Osteoblast (primary cell): ENCODE results near the gene SOX11. TPM values are rescaled to one million over a fixed set of nuclear protein-coding genes. Genes with fewer than 3 reads are reported as not detected.
A peak's percentile ranks its signal among the peaks of the same experiment; 100 is the strongest.

Source experiments
- DNase-seq: peaks from one replicate; pipeline ENCODE4 v3.0.0; 2011; ENCODE audit warnings: low spot score, mixed read lengths; ENCODE audit not compliant: insufficient read length; ENCODE audit errors: missing footprints
- H2AFZ ChIP-seq: 2 replicates; pipeline ENCODE4 v1.6.0; 2011; ENCODE audit warnings: mild to moderate bottlenecking, low read length
- H3K27ac ChIP-seq: 2 replicates; pipeline ENCODE4 v1.5.1; 2011; ENCODE audit warnings: mild to moderate bottlenecking, low read depth, low read length, moderate library complexity
- H3K27me3 ChIP-seq: 2 replicates; pipeline ENCODE4 v1.6.0; 2012; ENCODE audit warnings: mild to moderate bottlenecking, control low read depth, inconsistent platforms, low read length, moderate library complexity; ENCODE audit not compliant: insufficient read depth
- H3K36me3 ChIP-seq: 2 replicates; pipeline ENCODE4 v1.5.1; 2011; ENCODE audit warnings: mild to moderate bottlenecking, low read length, control low read depth, moderate library complexity; ENCODE audit not compliant: insufficient read depth
- H3K4me1 ChIP-seq: 2 replicates; pipeline ENCODE4 v1.5.1; 2011; ENCODE audit warnings: mild to moderate bottlenecking, low read length, control low read depth, moderate library complexity; ENCODE audit not compliant: insufficient read depth
- H3K4me2 ChIP-seq: 2 replicates; pipeline ENCODE4 v1.6.0; 2011; ENCODE audit warnings: mild to moderate bottlenecking, low read length; ENCODE audit not compliant: insufficient read depth
- H3K4me3 ChIP-seq: fragments of 200-600 bp; sonication (generic); 3 replicates; pipeline ENCODE4 v1.5.1; 2012; ENCODE audit warnings: mild to moderate bottlenecking, low read length, inconsistent platforms; ENCODE audit not compliant: insufficient read depth
- H3K79me2 ChIP-seq: 2 replicates; pipeline ENCODE4 v1.6.0; 2012; ENCODE audit warnings: mild to moderate bottlenecking, low read length, control low read depth, inconsistent platforms; ENCODE audit not compliant: insufficient read depth
- H3K9me3 ChIP-seq: 2 replicates; pipeline ENCODE4 v1.5.1; 2011; ENCODE audit warnings: low read depth, low read length, control low read depth
- H4K20me1 ChIP-seq: 2 replicates; pipeline ENCODE4 v1.6.0; 2012; ENCODE audit warnings: mild to moderate bottlenecking, low read length, control low read depth; ENCODE audit not compliant: insufficient read depth
- total RNA-seq: library from RNA; depleted of rRNA; stranded (reverse); fragments of >200 nt; gene quantifications from 2 replicates; pipeline ENCODE4 v1.2.3, GENCODE V29; 2012
- TF ChIP-seq, protein P1 (sequence below): IDR thresholded peaks from 2 replicates; pipeline ENCODE4 v1.5.1; 2011; ENCODE audit warnings: mild to moderate bottlenecking, low read depth, low read length, moderate library complexity; ENCODE audit errors: extremely low read depth

SOX11 gene
- total RNA-seq, 1 donor, result 0.72 TPM

DNA sequence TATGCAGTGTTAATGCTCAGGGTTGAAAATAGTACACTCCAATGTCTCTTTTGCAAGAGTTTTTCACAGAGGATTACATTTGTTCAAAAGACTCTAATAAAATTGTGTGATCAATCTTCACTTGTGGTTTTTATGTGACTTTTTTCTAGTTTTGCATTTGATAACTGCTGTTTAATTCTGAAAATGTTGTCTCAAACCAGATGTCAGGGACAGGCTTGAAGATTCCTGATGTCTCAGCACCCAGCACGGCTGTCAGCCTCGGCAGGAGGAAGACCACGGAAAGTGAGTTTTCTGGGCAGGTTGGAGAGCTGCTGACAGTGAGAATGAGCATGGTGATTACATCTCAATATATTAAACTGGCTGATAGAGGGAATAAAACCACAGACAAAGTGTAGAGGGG, 9.1 kb downstream of the SOX11 start:
- TF ChIP-seq, protein P1, sequence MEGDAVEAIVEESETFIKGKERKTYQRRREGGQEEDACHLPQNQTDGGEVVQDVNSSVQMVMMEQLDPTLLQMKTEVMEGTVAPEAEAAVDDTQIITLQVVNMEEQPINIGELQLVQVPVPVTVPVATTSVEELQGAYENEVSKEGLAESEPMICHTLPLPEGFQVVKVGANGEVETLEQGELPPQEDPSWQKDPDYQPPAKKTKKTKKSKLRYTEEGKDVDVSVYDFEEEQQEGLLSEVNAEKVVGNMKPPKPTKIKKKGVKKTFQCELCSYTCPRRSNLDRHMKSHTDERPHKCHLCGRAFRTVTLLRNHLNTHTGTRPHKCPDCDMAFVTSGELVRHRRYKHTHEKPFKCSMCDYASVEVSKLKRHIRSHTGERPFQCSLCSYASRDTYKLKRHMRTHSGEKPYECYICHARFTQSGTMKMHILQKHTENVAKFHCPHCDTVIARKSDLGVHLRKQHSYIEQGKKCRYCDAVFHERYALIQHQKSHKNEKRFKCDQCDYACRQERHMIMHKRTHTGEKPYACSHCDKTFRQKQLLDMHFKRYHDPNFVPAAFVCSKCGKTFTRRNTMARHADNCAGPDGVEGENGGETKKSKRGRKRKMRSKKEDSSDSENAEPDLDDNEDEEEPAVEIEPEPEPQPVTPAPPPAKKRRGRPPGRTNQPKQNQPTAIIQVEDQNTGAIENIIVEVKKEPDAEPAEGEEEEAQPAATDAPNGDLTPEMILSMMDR, result no peak
- Histone ChIP-seq H3K27me3 (peaks cover 8% of the 10 kb centered on the region), H3K36me3 (no peaks in the 10 kb centered on the region), H3K4me2 (no peak overlapping the region), H3K4me1 (no peaks in the 10 kb centered on the region), H4K20me1 (no peaks in the 10 kb centered on the region), H3K79me2 (no peaks in the 10 kb centered on the region), H3K27ac (no peak overlapping the region), H2AFZ (no peak overlapping the region), H3K9me3 (no peaks in the 10 kb centered on the region), H3K4me3 (no peak overlapping the region)
- no peak for DNase-seq

DNA sequence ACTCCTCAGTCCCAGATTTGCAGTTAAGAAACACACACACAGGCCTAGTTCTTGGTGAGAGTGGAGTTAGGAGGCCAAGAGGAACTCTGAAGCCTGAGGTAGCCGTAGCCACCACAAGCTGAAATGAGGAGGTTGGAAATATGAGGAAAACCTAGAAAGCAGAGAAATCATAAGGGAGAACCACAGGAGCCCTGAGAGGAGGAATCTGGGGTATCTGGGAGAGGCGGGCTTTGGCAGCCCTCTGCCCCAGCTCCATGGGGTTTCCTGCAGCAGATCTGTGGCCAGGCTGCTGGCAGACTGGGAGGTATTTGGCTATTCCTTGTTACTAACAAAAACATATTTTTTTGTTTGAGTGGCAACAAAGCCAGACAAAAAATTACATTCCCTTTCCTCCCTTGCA, 11.0 kb downstream of the SOX11 start:
- no peak overlapping the region for H3K4me2 ChIP-seq
- H3K79me2 ChIP-seq, result no peaks in the 10 kb centered on the region
- H4K20me1 ChIP-seq, result no peaks in the 10 kb centered on the region
- H3K36me3 ChIP-seq, result no peaks in the 10 kb centered on the region
- no peak overlapping the region for H3K4me3 ChIP-seq
- DNase-seq, result no peak
- H2AFZ ChIP-seq, result no peak overlapping the region
- no peaks in the 10 kb centered on the region for H3K4me1 ChIP-seq
- H3K9me3 ChIP-seq, result no peaks in the 10 kb centered on the region
- peaks cover 3% of the 10 kb centered on the region for H3K27me3 ChIP-seq
- TF ChIP-seq, protein P1, result no peak
- no peak overlapping the region for H3K27ac ChIP-seq

DNA sequence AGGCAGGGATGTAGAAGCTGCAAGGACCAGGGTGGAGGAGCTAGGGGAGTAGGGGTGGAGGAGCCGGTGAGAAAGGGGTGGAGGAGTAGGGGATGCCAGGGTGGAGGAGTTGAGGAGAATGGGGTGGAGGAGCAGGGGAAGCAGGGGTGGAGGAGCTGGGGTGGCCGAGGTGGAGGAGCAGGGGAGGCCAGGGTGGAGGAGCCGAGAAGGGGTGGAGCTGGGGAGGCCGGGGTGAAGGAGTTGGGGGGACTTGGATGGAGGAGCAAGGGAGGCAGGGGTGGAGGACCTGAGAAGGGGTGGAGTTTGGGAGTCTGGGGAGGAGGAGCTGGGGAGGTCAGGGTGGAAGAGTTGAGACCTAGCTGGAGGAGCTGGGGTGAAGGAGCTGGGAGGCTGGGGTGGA, 13.3 kb downstream of the SOX11 start:
- TF ChIP-seq, protein P1, result no peak
- Histone ChIP-seq H3K79me2 (no peaks in the 10 kb centered on the region), H4K20me1 (no peaks in the 10 kb centered on the region), H3K4me1 (no peaks in the 10 kb centered on the region), H3K27me3 (no peaks in the 10 kb centered on the region), H3K4me3 (no peak overlapping the region), H2AFZ (no peak overlapping the region), H3K27ac (no peak overlapping the region), H3K9me3 (no peaks in the 10 kb centered on the region), H3K4me2 (no peak overlapping the region), H3K36me3 (no peaks in the 10 kb centered on the region)
- DNase-seq, result no peak

DNA sequence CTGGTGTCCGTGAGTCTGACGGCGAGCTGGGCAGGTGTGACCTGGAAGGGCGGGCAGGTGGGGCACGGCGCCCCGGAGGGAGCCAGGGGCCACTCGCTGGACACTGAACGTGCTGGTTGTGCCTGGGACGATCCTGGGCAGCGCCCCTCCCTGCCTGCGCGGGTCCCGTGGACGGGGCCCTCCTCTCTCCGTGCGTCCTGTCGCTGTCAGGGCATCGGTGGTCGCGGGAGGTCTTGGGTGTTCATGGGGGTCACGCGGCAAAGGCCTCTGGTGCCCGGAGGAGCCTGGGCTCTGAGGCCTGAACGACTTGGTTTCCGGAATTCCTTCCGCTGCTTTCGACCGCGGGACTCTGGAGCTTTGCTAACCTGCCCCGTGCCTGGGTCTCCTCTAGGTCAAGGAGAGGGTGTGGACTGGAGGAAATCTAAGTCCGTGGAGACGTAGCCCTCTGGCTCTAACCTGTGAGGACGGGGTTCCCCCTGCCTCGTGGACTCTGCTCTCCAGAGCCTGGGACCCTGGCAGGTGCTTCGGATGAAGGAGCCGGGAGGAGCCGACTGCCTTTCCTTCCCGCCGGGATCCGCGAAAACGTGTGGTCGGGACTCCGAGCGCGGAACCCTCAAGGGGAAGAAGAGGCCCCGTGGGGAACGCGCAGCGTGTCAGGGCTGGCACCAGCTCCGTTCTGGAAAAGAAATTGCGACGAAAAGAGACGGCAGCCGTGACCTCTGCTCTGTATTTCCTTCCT, 14.7 kb downstream of the SOX11 start:
- Histone ChIP-seq H3K4me3 (no peak overlapping the region), H3K27ac (no peak overlapping the region), H3K4me2 (no peak overlapping the region), H3K9me3 (no peaks in the 10 kb centered on the region), H3K27me3 (no peaks in the 10 kb centered on the region), H3K79me2 (no peaks in the 10 kb centered on the region), H2AFZ (no peak overlapping the region), H4K20me1 (no peaks in the 10 kb centered on the region), H3K4me1 (no peaks in the 10 kb centered on the region), H3K36me3 (no peaks in the 10 kb centered on the region)
- peak; percentile 54 for DNase-seq
- TF ChIP-seq, protein P1, result no peak
